Stimulated activated CD8-positive, alpha-beta memory T cell treated with anti-CD3 and anti-CD28 coated beads, Interleukin-12 subunit alpha, Interleukin-12 subunit beta, amount 100 ng/mL, for 4 hours (primary cell): Measurements from ENCODE around the gene RNF214.
A peak's percentile ranks its signal among the peaks of the same experiment; 100 is the strongest.
"Not testable (repeated sequence)": the region's sequence is repeated elsewhere in the genome, so short reads cannot be mapped to it uniquely, and the experiment has no call there.

Experiments
- DNase-seq: peaks from one replicate; pipeline ENCODE4 v3.0.0-alpha.2; 2020; ENCODE audit warnings: low read depth

The RNF214 gene

GRCh38 chr11:117232092-117232878 is at the start of gene RNF214:
Gene RNF214, plus strand, starts transcription at chr11:117232671. Its CDS starts 1,602 bp downstream, at chr11:117234273.
- peak; percentile 69 for DNase-seq

DNA sequence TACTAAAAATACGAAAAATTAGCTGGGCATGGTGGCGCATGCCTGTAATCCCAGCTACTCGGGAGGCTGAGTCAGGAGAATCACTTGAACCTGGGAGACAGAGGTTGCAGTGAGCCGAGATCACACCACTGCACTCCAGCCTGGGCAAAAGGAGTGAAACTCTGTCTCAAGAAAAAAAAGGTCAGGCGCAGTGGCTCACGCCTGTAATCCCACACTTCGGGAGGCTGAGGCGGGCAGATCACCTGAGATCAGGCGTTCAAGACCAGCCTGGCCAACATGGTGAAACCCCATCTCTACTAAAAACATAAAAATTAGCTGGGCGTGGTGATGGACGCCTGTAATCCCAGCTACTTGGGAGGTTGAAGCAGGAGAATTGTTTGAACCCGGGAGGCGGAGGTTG is 49.3 kb upstream of the RNF214 start:
- DNase-seq: not testable (repeated sequence)

DNA sequence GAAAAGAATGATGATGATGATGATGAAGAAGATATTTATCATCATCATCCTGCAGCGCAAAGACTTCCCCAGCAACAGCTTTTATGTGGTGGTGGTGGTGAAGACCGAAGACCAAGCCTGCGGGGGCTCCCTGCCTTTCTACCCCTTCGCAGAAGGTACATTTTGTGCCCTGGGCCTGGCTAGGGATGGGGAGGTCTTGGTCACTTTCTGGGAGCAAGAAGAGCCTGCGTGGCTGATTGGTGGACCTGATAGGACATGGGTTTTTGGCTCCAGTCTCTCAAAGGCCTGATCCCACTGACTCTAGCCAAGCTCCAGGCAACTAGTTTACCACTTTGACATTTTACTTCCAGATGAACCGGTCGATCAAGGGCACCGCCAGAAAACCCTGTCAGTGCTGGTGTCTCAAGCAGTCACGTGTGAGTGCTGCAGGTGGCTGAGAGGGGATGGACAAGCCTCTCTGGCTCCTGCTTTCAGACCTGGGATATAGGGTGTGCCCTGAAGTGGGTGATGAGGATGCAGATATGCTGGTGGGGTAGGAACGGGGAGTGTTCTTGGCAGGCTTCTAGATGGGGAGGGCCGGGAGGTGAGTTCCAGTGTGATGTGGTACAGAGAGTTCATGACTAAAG is 48.6 kb upstream of the RNF214 start:
- no peak for DNase-seq

DNA sequence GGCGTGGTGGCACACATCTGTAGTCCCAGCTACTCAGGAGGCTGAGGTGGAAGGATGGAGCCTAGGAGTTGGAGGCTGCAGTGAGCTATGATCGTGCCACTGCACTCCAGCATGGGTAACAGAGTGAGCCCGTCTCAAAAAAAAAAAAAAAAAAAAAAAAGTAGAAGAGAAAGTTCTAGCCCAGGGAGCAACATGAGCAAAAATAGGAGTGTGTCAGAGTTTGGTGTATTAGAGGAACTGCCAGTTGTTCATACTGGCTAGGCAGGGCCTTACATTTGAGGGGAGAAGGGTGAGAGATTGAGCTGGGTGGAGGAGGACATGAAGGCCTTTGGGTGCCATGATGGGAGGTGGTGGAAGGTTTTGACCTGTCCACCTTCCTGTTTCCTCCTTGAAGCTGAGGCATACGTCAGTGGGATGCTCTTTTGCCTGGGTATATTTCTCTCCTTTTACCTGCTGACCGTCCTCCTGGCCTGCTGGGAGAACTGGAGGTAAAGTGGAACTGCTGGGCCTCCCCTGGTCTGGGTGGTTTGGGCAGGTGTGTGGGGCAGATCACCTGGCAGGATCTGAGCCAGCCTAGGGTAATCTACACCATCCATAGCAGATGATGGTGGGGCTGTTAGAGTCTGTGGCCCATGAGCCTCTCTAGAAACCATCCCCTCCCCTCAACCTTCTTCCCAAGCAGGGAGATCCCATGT is 46.6 kb upstream of the RNF214 start:
- DNase-seq: no peak

DNA sequence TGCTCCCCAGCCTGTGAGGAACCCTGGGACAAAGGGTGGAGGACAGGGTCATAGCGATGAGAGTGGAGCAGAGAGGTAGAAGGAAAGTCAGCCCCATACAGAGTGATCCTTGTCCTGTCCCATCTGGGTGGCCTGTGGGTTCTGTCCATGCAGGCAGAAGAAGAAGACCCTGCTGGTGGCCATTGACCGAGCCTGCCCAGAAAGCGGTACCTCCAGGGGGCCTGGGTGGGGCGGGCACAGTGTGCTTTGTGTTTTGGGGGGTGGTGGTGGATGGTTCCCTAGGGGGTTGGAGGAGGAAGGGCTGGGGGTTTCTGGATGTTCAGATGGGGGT is 46.1 kb upstream of the RNF214 start:
- DNase-seq: no peak

DNA sequence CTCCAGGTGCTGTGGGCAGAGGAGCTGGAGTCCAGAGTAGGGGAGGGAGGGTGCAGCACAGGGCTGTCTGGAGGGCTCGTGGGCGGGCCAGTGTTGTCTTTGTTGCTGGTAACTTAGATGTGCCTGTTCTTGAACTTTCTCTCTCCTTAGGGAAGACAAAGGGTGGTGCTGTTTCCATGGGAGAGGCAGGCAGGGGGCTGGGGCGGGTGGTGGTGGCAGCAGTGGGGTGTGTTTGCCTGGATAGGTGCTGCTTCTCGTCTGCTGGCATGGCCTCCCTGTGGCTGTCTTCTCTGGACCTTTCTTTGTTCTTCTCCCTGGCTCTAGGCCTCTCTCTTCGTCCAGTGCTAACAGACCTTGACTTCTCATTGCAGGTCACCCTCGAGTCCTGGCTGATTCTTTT is 45.5 kb upstream of the RNF214 start:
- DNase-seq: no peak

DNA sequence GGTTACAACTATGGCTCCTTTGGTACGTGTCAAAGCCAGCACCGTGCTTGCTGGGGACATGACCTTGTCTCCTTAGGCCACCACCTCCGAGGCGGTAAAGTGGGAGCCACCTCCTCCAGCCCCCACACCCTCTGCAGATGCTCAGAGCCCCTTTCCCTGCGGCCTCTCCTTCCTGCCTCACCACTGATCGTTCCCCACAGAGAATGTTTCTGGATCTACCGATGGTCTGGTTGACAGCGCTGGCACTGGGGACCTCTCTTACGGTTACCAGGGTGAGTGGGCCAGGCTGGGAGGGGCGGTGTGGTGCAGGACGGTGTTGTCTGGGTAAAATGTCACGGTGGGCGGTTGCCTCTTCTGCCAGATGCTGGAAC is 45.1 kb upstream of the RNF214 start:
- DNase-seq: no peak

- DNase-seq: no peak
Measured at GRCh38 chr11:117187799-117188481, 44.5 kb upstream of the RNF214 start.

DNA sequence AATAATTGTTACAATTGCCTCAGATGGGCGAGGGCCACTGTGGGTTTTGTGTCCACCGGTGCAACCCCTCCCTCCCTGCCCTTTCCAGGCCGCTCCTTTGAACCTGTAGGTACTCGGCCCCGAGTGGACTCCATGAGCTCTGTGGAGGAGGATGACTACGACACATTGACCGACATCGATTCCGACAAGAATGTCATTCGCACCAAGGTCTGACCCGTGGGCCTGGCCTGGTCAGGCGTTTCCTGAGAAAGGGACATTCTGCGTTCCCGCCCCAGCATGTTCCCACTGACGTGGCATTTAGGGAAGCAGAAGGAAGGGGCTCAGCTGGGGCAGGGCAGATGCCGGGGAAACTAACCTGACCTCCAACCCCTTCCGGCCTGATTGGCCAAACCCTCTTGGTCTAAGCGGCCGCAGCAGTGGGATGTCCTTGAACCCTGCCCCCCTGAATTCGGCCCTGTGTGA is 43.8 kb upstream of the RNF214 start:
- DNase-seq: no peak

DNA sequence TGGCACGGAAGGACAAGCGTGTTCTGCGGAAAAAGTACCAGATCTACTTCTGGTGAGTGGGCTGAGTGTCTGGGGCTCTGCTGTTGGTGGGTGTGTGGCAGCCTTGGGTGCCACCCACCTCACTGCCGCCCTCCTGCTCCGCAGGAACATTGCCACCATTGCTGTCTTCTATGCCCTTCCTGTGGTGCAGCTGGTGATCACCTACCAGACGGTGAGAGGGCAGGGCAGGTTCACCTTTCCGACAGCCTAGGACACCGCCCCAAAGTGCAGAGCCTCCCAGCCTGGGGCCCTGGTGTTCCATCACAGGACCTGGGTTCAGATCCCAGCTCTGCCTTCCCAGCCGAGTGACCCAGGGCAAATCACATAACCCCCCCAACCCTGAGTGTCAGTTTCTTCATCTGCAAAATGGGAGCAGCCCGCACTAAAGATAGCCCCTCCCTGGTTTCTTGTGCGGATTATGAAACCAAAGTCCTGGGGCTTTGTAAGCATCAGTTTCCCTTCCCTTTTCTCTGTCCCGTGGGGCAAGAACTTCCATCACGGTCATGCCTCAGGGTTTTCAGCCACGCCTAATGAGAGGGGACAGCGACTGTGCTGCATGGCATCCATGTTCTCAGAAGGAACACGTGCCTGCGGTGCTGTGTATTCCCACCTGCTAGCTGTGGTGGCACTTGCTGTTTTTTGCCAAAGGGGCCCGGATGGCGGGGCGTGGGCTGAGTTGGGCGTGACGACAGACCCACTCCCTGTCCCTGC is 43.1 kb upstream of the RNF214 start:
- DNase-seq: no peak

DNA sequence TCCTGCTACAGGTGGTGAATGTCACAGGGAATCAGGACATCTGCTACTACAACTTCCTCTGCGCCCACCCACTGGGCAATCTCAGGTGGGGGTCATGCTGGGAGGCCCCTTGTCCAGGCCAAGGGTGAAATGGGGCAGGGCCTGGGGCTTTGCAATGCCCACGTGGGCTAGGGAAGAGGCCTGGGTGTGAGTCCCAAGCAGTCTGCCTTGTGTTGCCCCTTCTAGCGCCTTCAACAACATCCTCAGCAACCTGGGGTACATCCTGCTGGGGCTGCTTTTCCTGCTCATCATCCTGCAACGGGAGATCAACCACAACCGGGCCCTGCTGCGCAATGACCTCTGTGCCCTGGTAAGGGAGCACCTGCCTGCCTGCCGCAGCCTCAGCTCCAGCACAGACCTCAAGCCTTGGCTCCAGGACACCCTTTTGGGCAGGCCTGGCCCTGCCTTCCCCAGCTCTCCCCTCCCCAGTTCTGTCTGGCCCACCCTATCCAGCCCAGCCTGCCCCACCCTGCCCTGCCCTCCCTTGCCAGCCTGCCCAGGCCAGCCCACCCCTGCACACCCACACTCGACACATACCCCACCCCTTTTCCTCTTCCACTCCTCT is 42.4 kb upstream of the RNF214 start:
- no peak for DNase-seq

GRCh38 chr11:117191680-117192400 is 40.6 kb upstream of the RNF214 start:
- DNase-seq: no peak

DNA sequence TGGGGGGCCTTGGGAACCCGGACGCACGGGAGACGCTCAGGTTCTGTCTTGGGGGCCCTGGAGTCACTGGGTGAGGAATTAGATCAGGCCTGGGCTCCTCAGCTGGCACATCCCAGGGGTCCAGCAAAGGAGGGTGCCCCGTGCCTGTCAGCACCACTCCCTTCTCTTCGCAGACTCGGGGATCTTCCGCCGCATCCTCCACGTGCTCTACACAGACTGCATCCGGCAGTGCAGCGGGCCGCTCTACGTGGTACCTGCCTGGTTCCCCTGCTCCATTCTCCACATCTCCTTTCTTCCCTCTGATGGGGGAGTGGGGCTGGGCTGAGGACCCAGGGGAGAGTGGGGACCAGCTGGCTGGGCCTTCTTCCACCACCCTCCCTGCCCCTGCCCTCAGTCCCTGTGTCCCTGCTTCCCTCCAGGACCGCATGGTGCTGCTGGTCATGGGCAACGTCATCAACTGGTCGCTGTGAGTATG is 40.0 kb upstream of the RNF214 start:
- no peak for DNase-seq

GRCh38 chr11:117193130-117194020 is 39.1 kb upstream of the RNF214 start:
- DNase-seq: no peak

- no peak for DNase-seq
Measured at GRCh38 chr11:117194267-117194666, 38.2 kb upstream of the RNF214 start.

DNA sequence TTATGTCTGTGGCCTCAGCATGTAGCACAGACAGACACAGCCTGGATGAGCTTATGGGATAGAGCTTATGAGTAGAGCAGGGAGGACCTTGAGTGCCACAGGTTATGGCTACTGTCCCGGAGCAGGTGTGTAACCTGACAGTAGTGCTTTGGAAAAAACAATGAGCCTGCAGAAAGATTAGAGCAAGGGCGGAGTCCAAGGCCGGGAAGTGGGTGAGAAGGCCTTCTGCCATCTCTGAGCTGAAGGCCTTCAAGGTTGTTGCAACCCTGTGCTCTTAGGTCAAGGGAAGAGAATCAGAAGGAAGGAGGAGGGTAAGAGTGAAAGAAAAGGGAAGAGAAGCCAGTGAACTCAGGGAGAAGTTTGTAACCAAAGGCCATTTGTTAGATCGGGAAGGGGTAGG is 37.2 kb upstream of the RNF214 start:
- DNase-seq: no peak

- no peak for DNase-seq
Measured at GRCh38 chr11:117195761-117196160, 36.7 kb upstream of the RNF214 start.

- DNase-seq: no peak
Measured at GRCh38 chr11:117197006-117197405, 35.5 kb upstream of the RNF214 start.
